GM23338 (cell line): ENCODE results near the gene DCTN2. TPM values are rescaled to one million over a fixed set of nuclear protein-coding genes. Genes with fewer than 3 reads are reported as not detected.

ENCODE experiments used
- ATAC-seq: fragments of 200-7000 bp; cut with Tn5 transposase; 3 replicates; pipeline ENCODE4 v1.9.1; 2020
- DNase-seq: peaks from one replicate; pipeline ENCODE4 v3.0.0-alpha.2; 2015; ENCODE audit warnings: low spot score
- H2AFZ ChIP-seq: fragments of 200-600 bp; sonication (generic); 2 replicates; pipeline ENCODE4 v1.8.0; 2016; ENCODE audit warnings: antibody characterized with exemption, mild to moderate bottlenecking, moderate library complexity
- H3F3A ChIP-seq: fragments of 200-600 bp; sonication (generic); replicated peaks from 2 replicates; pipeline ENCODE4 v1.8.0; 2017; ENCODE audit warnings: antibody characterized with exemption, mixed run types, low read depth
- H3K27ac ChIP-seq: fragments of 200-600 bp; sonication (generic); 2 replicates; pipeline ENCODE4 v1.6.1; 2016; ENCODE audit warnings: low read depth
- H3K27me3 ChIP-seq: fragments of 200-600 bp; sonication (generic); 2 replicates; pipeline ENCODE4 v1.8.0; 2016; ENCODE audit warnings: mild to moderate bottlenecking, mixed run types, moderate library complexity; ENCODE audit not compliant: insufficient read depth
- H3K36me3 ChIP-seq: fragments of 200-600 bp; sonication (generic); 2 replicates; pipeline ENCODE4 v1.8.0; 2016; ENCODE audit warnings: mild to moderate bottlenecking; ENCODE audit not compliant: insufficient read depth
- H3K4me1 ChIP-seq: fragments of 200-600 bp; sonication (generic); 2 replicates; pipeline ENCODE4 v1.8.0; 2016; ENCODE audit warnings: mild to moderate bottlenecking, moderate library complexity; ENCODE audit not compliant: insufficient read depth
- H3K4me2 ChIP-seq: fragments of 200-600 bp; sonication (generic); 2 replicates; pipeline ENCODE4 v1.7.1; 2017; ENCODE audit warnings: mixed run types
- H3K4me3 ChIP-seq: fragments of 200-600 bp; sonication (generic); 2 replicates; pipeline ENCODE4 v1.6.1; 2016; ENCODE audit warnings: mixed run types
- H3K79me2 ChIP-seq: fragments of 200-600 bp; sonication (generic); replicated peaks from 2 replicates; pipeline ENCODE4 v1.8.0; 2017; ENCODE audit warnings: mild to moderate bottlenecking; ENCODE audit not compliant: insufficient read depth
- H3K9me2 ChIP-seq: fragments of 200-600 bp; sonication (generic); 2 replicates; pipeline ENCODE4 v1.8.0; 2017; ENCODE audit not compliant: insufficient read depth
- H4K20me1 ChIP-seq: fragments of 200-600 bp; sonication (generic); replicated peaks from 2 replicates; pipeline ENCODE4 v1.8.0; 2017; ENCODE audit warnings: mild to moderate bottlenecking; ENCODE audit not compliant: insufficient read depth
- H3K27ac Mint-ChIP-seq: 2 replicates; pipeline ENCODE4 v1.8.0; 2020; ENCODE audit warnings: inconsistent platforms, mild to moderate bottlenecking, moderate library complexity, mixed read lengths
- H3K27me3 Mint-ChIP-seq: 3 replicates; pipeline ENCODE4 v1.8.0; 2022; ENCODE audit warnings: low read depth, mild to moderate bottlenecking, moderate library complexity, mixed read lengths, inconsistent platforms; ENCODE audit not compliant: insufficient read depth, poor library complexity
- H3K36me3 Mint-ChIP-seq: 3 replicates; pipeline ENCODE4 v1.8.0; 2021; ENCODE audit warnings: low read depth, mild to moderate bottlenecking, inconsistent platforms, moderate library complexity, mixed read lengths
- H3K4me1 Mint-ChIP-seq: 3 replicates; pipeline ENCODE4 v1.8.0; 2020; ENCODE audit warnings: mild to moderate bottlenecking, inconsistent platforms, mixed read lengths
- H3K4me3 Mint-ChIP-seq: 3 replicates; pipeline ENCODE4 v1.8.0; 2021; ENCODE audit warnings: moderate library complexity, mild to moderate bottlenecking, inconsistent platforms, mixed read lengths
- H3K9me3 Mint-ChIP-seq: 3 replicates; pipeline ENCODE4 v1.8.0; 2020; ENCODE audit warnings: moderate library complexity, mild to moderate bottlenecking, inconsistent platforms, mixed read lengths
- EZH2 ChIP-seq: fragments of 200-600 bp; sonication (generic); IDR thresholded peaks from one replicate; pipeline ENCODE4 v1.8.0; 2017; ENCODE audit warnings: antibody characterized with exemption, mild to moderate bottlenecking, low read depth; ENCODE audit not compliant: unreplicated experiment
- EZH2phosphoT487 ChIP-seq: fragments of 200-600 bp; sonication (generic); IDR thresholded peaks from one replicate; pipeline ENCODE4 v1.8.1; 2018; ENCODE audit warnings: antibody characterized with exemption; ENCODE audit not compliant: unreplicated experiment
- JUNB ChIP-seq: IDR thresholded peaks from one replicate; pipeline ENCODE4 v1.6.1; 2016; ENCODE audit warnings: antibody characterized with exemption; ENCODE audit not compliant: unreplicated experiment
- NANOG ChIP-seq: IDR thresholded peaks from 2 replicates; pipeline ENCODE4 v1.6.1; 2016; ENCODE audit warnings: antibody characterized with exemption, borderline replicate concordance
- POLR2AphosphoS5 ChIP-seq: IDR thresholded peaks from 2 replicates; pipeline ENCODE4 v1.6.1; 2016; ENCODE audit warnings: antibody characterized with exemption, low read depth
- STAT1 ChIP-seq: IDR thresholded peaks from one replicate; pipeline ENCODE4 v1.6.1; 2016; ENCODE audit warnings: antibody characterized with exemption; ENCODE audit not compliant: unreplicated experiment
- long read RNA-seq: library from polyadenylated mRNA; unstranded; transcript quantifications from one replicate; pipeline ENCODE4 v2.0.0, GENCODE V29; 2020; ENCODE audit not compliant: unreplicated experiment
- polyA plus RNA-seq: library from polyadenylated mRNA; unstranded; fragments of >200 nt; fragmentation: Nextera tagmentation; extraction: Ambion mirVana; gene quantifications from 2 replicates; pipeline ENCODE4 v1.2.1, GENCODE V29; 2016
- total RNA-seq: library from RNA; depleted of rRNA; stranded (reverse); fragments of >200 nt; shearing (Covaris generic); gene quantifications from 2 replicates; pipeline ENCODE4 v1.2.3, GENCODE V29; 2014; rRNA removed
- TF ChIP-seq, protein P1 (sequence below): IDR thresholded peaks from one replicate; pipeline ENCODE4 v1.6.1; 2018; ENCODE audit warnings: antibody characterized with exemption; ENCODE audit not compliant: unreplicated experiment
- TF ChIP-seq, protein P2 (sequence below), 2 experiments: fragments of 200-600 bp in 1 of 2; sonication (generic) in 1 of 2; conservative IDR thresholded peaks; 2 replicates each; pipeline versions ENCODE4 v1.5.1 to v1.6.1; 2016 to 2017; ENCODE audit warnings: antibody characterized with exemption in 2 of 2, low read depth in 2 of 2, mild to moderate bottlenecking in 2 of 2, moderate library complexity in 1 of 2
- TF ChIP-seq, protein P3 (sequence below): IDR thresholded peaks from 2 replicates; pipeline ENCODE4 v1.6.1; 2016; ENCODE audit warnings: antibody characterized with exemption

The DCTN2 gene
- total RNA-seq: 134 and 157 TPM in 2 replicates
- 56.1 and 62.3 TPM in 2 replicates for polyA plus RNA-seq
- long read RNA-seq, transcript DCTN2-209 (14 exons, 2,061 nt): major isoform, 194 of 232 reads
- long read RNA-seq, partial matches to known transcripts: 8 of 232 reads
- long read RNA-seq, other reads (novel, unspliced or antisense): 29 of 232 reads

DNA sequence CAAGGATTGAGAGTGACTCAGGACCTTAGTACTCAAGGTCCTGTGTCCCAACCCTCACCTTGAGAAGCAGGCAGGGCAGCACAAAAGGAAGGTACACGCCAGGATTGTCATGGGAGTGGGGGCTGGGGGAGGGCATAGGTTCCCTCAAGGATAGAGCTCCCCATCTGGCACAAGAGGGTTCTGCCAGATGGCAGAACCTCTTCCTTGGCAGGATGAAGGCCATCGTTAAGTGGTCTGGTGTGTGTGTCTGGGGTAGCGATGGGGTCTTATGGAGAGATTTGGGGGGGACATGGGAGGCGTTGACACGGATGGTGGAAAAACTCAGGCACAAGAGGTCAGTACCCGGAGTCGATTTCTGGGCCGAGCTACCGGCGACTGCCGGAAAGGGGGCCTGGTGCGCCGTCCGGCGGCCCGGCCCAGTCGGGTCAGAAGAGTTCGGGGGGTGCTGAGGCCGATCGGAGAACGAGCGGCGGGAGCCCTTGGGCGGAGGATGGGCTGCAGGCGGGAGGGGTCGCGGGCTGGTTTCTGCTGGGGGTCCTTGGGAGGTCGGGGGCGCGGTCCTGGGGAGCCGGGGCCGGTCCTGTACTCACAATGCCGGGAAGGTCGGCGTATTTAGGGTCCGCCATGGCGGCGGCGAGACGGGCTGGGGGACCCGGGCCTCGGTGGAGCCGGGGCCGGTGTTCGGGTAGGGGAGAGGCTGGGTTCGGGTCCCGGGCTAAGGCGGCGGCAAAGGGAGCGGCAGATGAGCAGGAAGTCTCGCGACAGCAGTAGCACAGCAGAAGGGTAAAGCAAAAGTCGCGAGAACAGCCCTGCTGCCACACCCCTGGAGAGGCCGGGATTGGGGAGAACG, at the start of gene DCTN2:
DCTN2 (minus strand) TSS at position 755 of the 850 bp plus-strand sequence; CDS start at position 626, 129 bp downstream.
- H2AFZ ChIP-seq: peak within 1 kb of the TSS; percentile 58
- TF ChIP-seq POLR2AphosphoS5 (0 out of 2 replicates have a peak, but pooled peaks have one; percentile 39), EZH2phosphoT487 (no peak)
- H3K9me2 ChIP-seq: no peaks in the 10 kb centered on the region
- no peaks in the 10 kb centered on the region for H3K36me3 ChIP-seq
- H3K4me2 ChIP-seq: peak within 1 kb of the TSS; percentile 97
- peak within 1 kb of the TSS; percentile 97 for H3K4me3 Mint-ChIP-seq
- no peak within 1 kb of the TSS for H3K27ac ChIP-seq
- H3K27me3 Mint-ChIP-seq: peaks cover 13% of the 10 kb centered on the region
- peaks cover 16% of the 10 kb centered on the region; the same call in 1 of the 2 replicates for H4K20me1 ChIP-seq
- peak within 1 kb of the TSS; percentile 96 for H3K4me3 ChIP-seq
- peaks cover 37% of the 10 kb centered on the region for H3K4me1 Mint-ChIP-seq
- DNase-seq (peak; percentile 99), ATAC-seq (peak; percentile 82)
- H3K79me2 ChIP-seq: peaks cover 37% of the 10 kb centered on the region
- no peaks in the 10 kb centered on the region for H3K9me3 Mint-ChIP-seq
- H3K4me1 ChIP-seq: peaks cover 22% of the 10 kb centered on the region
- peaks cover 3% of the 10 kb centered on the region; the same call in 2 of the 3 replicates for H3K36me3 Mint-ChIP-seq
- H3F3A ChIP-seq: peaks cover 12% of the 10 kb centered on the region
- H3K27ac Mint-ChIP-seq: peak within 1 kb of the TSS; percentile 94
- peaks cover 14% of the 10 kb centered on the region for H3K27me3 ChIP-seq

DNA sequence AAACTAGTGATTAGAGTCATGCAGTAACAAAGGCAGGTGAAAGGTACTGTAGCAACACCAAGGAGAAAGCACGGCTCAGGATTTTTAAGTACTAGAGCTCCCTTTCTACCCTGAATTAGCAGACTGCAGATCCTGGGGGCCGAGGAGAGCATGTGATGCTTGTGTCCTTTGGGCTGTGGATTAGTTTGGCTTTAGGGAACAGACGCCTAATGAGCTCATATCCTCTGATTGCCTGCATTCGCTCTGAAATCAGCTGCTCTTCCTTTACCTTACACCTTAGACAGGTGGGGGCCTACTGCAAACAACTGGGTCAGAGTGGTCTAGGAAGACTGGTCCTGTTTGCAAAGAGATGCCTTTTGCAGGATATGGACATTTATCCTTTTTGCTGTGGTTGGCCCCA, 46.2 kb upstream of the DCTN2 start:
- no peak for ATAC-seq
- H3K4me2 ChIP-seq: no peak overlapping the region
- H3K36me3 Mint-ChIP-seq: peaks cover 16% of the 10 kb centered on the region
- peaks cover 13% of the 10 kb centered on the region for H3K4me1 ChIP-seq
- no peak overlapping the region for H3K4me3 ChIP-seq
- no peak overlapping the region for H2AFZ ChIP-seq
- H3F3A ChIP-seq: peaks cover 11% of the 10 kb centered on the region
- H3K4me1 Mint-ChIP-seq: peaks cover 14% of the 10 kb centered on the region
- no peak overlapping the region for H3K27ac ChIP-seq
- H3K27me3 Mint-ChIP-seq: peaks cover 19% of the 10 kb centered on the region
- no peak for DNase-seq
- 0 out of 2 replicates have a peak, but pooled peaks cover 3% of the 10 kb centered on the region for H3K27me3 ChIP-seq
- H3K9me3 Mint-ChIP-seq: no peaks in the 10 kb centered on the region
- H3K27ac Mint-ChIP-seq: no peak overlapping the region
- H3K79me2 ChIP-seq: peaks cover 22% of the 10 kb centered on the region
- peaks cover 4% of the 10 kb centered on the region for H4K20me1 ChIP-seq
- H3K4me3 Mint-ChIP-seq: no peak overlapping the region
- peaks cover 6% of the 10 kb centered on the region; the same call in 1 of the 2 replicates for H3K36me3 ChIP-seq
- no peaks in the 10 kb centered on the region for H3K9me2 ChIP-seq
- TF ChIP-seq POLR2AphosphoS5: no peak
- no peak for TF ChIP-seq STAT1
- TF ChIP-seq, protein P1, sequence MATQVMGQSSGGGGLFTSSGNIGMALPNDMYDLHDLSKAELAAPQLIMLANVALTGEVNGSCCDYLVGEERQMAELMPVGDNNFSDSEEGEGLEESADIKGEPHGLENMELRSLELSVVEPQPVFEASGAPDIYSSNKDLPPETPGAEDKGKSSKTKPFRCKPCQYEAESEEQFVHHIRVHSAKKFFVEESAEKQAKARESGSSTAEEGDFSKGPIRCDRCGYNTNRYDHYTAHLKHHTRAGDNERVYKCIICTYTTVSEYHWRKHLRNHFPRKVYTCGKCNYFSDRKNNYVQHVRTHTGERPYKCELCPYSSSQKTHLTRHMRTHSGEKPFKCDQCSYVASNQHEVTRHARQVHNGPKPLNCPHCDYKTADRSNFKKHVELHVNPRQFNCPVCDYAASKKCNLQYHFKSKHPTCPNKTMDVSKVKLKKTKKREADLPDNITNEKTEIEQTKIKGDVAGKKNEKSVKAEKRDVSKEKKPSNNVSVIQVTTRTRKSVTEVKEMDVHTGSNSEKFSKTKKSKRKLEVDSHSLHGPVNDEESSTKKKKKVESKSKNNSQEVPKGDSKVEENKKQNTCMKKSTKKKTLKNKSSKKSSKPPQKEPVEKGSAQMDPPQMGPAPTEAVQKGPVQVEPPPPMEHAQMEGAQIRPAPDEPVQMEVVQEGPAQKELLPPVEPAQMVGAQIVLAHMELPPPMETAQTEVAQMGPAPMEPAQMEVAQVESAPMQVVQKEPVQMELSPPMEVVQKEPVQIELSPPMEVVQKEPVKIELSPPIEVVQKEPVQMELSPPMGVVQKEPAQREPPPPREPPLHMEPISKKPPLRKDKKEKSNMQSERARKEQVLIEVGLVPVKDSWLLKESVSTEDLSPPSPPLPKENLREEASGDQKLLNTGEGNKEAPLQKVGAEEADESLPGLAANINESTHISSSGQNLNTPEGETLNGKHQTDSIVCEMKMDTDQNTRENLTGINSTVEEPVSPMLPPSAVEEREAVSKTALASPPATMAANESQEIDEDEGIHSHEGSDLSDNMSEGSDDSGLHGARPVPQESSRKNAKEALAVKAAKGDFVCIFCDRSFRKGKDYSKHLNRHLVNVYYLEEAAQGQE: no peak
- TF ChIP-seq JUNB: no peak
- TF ChIP-seq, protein P2, sequence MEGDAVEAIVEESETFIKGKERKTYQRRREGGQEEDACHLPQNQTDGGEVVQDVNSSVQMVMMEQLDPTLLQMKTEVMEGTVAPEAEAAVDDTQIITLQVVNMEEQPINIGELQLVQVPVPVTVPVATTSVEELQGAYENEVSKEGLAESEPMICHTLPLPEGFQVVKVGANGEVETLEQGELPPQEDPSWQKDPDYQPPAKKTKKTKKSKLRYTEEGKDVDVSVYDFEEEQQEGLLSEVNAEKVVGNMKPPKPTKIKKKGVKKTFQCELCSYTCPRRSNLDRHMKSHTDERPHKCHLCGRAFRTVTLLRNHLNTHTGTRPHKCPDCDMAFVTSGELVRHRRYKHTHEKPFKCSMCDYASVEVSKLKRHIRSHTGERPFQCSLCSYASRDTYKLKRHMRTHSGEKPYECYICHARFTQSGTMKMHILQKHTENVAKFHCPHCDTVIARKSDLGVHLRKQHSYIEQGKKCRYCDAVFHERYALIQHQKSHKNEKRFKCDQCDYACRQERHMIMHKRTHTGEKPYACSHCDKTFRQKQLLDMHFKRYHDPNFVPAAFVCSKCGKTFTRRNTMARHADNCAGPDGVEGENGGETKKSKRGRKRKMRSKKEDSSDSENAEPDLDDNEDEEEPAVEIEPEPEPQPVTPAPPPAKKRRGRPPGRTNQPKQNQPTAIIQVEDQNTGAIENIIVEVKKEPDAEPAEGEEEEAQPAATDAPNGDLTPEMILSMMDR (conservative IDR thresholded peaks at IDR 0.05; ENCODE audit: low read depth in 2 of 2): no peak
- no peak for TF ChIP-seq EZH2
- no peak for TF ChIP-seq EZH2phosphoT487
- TF ChIP-seq, protein P3, sequence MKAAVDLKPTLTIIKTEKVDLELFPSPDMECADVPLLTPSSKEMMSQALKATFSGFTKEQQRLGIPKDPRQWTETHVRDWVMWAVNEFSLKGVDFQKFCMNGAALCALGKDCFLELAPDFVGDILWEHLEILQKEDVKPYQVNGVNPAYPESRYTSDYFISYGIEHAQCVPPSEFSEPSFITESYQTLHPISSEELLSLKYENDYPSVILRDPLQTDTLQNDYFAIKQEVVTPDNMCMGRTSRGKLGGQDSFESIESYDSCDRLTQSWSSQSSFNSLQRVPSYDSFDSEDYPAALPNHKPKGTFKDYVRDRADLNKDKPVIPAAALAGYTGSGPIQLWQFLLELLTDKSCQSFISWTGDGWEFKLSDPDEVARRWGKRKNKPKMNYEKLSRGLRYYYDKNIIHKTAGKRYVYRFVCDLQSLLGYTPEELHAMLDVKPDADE: no peak
- no peak for TF ChIP-seq NANOG
